Measurements from ENCODE around the gene ARHGAP40. TPM values are rescaled to one million over a fixed set of nuclear protein-coding genes. Genes with fewer than 3 reads are reported as not detected.

Gene ARHGAP40
- total and polyA plus RNA-seq, 9 of the 15 experiments (the other 6 are each of a cell fraction or from before 2014, with no cell fraction given): not detected

DNA sequence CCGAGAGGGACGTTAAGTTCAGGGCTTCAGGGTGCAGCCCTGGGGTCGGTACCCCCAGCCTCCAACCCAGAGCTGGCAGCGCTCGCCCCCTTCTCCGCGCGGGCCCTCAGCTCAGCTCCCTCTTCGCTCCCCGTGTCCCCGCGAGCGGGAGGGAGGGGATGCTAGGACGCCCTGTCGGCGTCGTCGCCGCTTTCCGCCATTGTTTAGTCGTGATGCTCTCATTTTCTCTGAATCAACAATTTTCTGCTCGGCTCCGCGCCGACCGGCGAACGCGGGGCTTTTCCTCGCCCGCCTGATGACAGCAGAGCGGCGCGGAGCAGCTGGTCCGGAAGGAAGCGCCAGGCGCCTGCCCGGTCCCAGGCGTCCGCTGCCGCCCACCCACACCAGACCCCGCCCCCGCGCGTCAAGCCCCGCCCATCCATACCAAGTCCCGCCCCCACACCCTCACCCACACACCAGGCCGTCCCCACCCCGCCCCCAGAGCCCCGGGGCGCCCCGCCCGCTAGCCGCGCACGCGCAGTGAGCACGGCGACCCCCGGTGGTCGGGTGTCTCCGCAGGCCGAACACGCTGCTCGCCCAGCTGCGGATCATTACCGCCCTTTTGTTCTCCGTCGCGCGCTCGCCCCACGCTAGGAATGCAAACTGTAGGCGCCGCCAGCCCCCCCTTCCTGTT is 72.6 kb downstream of the ARHGAP40 start (continued):
- no peak for TF ChIP-seq TFAM (CRISPR knock-in tag; conservative IDR thresholded peaks at IDR 0.05)
- TF ChIP-seq TAF7 (tag; IDR thresholded peaks at IDR 0.05): no peak
- no peak for TF ChIP-seq SNRNP70 (optimal IDR thresholded peaks at IDR 0.05; ENCODE audit: low read depth, low read length)
- TF ChIP-seq, protein P1, sequence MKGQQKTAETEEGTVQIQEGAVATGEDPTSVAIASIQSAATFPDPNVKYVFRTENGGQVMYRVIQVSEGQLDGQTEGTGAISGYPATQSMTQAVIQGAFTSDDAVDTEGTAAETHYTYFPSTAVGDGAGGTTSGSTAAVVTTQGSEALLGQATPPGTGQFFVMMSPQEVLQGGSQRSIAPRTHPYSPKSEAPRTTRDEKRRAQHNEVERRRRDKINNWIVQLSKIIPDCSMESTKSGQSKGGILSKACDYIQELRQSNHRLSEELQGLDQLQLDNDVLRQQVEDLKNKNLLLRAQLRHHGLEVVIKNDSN (CRISPR knock-in tag; IDR thresholded peaks at IDR 0.05): no peak
- peak; percentile 59 for TF ChIP-seq RBBP5 (IDR thresholded peaks at IDR 0.05; ENCODE audit: borderline replicate concordance, insufficient read depth, low read length, poor library complexity, severe bottlenecking)
- TF ChIP-seq, protein P2, sequence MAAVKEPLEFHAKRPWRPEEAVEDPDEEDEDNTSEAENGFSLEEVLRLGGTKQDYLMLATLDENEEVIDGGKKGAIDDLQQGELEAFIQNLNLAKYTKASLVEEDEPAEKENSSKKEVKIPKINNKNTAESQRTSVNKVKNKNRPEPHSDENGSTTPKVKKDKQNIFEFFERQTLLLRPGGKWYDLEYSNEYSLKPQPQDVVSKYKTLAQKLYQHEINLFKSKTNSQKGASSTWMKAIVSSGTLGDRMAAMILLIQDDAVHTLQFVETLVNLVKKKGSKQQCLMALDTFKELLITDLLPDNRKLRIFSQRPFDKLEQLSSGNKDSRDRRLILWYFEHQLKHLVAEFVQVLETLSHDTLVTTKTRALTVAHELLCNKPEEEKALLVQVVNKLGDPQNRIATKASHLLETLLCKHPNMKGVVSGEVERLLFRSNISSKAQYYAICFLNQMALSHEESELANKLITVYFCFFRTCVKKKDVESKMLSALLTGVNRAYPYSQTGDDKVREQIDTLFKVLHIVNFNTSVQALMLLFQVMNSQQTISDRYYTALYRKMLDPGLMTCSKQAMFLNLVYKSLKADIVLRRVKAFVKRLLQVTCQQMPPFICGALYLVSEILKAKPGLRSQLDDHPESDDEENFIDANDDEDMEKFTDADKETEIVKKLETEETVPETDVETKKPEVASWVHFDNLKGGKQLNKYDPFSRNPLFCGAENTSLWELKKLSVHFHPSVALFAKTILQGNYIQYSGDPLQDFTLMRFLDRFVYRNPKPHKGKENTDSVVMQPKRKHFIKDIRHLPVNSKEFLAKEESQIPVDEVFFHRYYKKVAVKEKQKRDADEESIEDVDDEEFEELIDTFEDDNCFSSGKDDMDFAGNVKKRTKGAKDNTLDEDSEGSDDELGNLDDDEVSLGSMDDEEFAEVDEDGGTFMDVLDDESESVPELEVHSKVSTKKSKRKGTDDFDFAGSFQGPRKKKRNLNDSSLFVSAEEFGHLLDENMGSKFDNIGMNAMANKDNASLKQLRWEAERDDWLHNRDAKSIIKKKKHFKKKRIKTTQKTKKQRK (IDR thresholded peaks at IDR 0.05; ENCODE audit: borderline replicate concordance, low read depth, low read length): no peak
- TF ChIP-seq, protein P3, sequence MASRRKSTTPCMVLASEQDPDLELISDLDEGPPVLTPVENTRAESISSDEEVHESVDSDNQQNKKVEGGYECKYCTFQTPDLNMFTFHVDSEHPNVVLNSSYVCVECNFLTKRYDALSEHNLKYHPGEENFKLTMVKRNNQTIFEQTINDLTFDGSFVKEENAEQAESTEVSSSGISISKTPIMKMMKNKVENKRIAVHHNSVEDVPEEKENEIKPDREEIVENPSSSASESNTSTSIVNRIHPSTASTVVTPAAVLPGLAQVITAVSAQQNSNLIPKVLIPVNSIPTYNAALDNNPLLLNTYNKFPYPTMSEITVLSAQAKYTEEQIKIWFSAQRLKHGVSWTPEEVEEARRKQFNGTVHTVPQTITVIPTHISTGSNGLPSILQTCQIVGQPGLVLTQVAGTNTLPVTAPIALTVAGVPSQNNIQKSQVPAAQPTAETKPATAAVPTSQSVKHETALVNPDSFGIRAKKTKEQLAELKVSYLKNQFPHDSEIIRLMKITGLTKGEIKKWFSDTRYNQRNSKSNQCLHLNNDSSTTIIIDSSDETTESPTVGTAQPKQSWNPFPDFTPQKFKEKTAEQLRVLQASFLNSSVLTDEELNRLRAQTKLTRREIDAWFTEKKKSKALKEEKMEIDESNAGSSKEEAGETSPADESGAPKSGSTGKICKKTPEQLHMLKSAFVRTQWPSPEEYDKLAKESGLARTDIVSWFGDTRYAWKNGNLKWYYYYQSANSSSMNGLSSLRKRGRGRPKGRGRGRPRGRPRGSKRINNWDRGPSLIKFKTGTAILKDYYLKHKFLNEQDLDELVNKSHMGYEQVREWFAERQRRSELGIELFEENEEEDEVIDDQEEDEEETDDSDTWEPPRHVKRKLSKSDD (conservative IDR thresholded peaks at IDR 0.05; ENCODE audit: low read length): no peak
- no peak for TF ChIP-seq JUN (IDR thresholded peaks at IDR 0.05; ENCODE audit: borderline replicate concordance, low read depth, low read length)
- no peak for TF ChIP-seq JUN (CRISPR knock-in tag; IDR thresholded peaks at IDR 0.05; ENCODE audit: borderline replicate concordance)
- TF ChIP-seq, protein P4, sequence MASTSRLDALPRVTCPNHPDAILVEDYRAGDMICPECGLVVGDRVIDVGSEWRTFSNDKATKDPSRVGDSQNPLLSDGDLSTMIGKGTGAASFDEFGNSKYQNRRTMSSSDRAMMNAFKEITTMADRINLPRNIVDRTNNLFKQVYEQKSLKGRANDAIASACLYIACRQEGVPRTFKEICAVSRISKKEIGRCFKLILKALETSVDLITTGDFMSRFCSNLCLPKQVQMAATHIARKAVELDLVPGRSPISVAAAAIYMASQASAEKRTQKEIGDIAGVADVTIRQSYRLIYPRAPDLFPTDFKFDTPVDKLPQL (IDR thresholded peaks at IDR 0.05; ENCODE audit: extremely low read depth, insufficient read length): no peak
- no peak for TF ChIP-seq PHF20 (IDR thresholded peaks at IDR 0.05; ENCODE audit: partially characterized antibody)
- TF ChIP-seq KDM5B (IDR thresholded peaks at IDR 0.05; ENCODE audit: insufficient replicate concordance, low read depth, low read length): peak; percentile 64
- no peak for TF ChIP-seq DNMT1 (IDR thresholded peaks at IDR 0.05)
- peak; percentile 54; the same call in 1 of the 2 replicates for TF ChIP-seq GABPA (tag; conservative IDR thresholded peaks at IDR 0.05; ENCODE audit: low read depth)
- TF ChIP-seq, protein P5, sequence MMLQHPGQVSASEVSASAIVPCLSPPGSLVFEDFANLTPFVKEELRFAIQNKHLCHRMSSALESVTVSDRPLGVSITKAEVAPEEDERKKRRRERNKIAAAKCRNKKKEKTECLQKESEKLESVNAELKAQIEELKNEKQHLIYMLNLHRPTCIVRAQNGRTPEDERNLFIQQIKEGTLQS (IDR thresholded peaks at IDR 0.05): peak; percentile 4; the same call in 1 of the 2 replicates
- TF ChIP-seq, protein P5 (CRISPR knock-in tag; conservative IDR thresholded peaks at IDR 0.05): 0 out of 2 replicates have a peak, but pooled peaks have one; percentile 20
- TF ChIP-seq, protein P6, sequence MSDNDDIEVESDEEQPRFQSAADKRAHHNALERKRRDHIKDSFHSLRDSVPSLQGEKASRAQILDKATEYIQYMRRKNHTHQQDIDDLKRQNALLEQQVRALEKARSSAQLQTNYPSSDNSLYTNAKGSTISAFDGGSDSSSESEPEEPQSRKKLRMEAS (CRISPR knock-in tag; IDR thresholded peaks at IDR 0.05): no peak

All from K562 (cell line).